ENCODE data around the gene RUBCN. TPM values are rescaled to one million over a fixed set of nuclear protein-coding genes. Genes with fewer than 3 reads are reported as not detected.
"Not testable (repeated sequence)": the region's sequence is repeated elsewhere in the genome, so short reads cannot be mapped to it uniquely, and the experiment has no call there.

The RUBCN gene
- total RNA-seq, 4 donors from 2014 or later: 45.7 to 76.7 (median 69.8) TPM

GRCh38 chr3:197627772-197628523 lies 108.8 kb downstream of the RUBCN start:
- DNase-seq (ENCODE audit: extremely low spot score); H3K36me3 ChIP-seq; H3K27me3 ChIP-seq; intact Hi-C loops (cut with DNase I); H3K9me3 ChIP-seq: not testable (repeated sequence)
- Histone ChIP-seq H3K27ac (replicated peaks in 1 of 4) (peak overlapping the region; percentile 80 to 90 (median 87)), H3K4me3 (peak overlapping the region; percentile 75 to 80 (median 76)), H3K4me1 (peaks cover 0 to 16% (median 13%) of the 10 kb centered on the region in 4 donors)
- peak in 1 of 2 donors; percentile 86 for TF ChIP-seq POLR2AphosphoS5 (IDR thresholded peaks at IDR 0.05)
- TF ChIP-seq POLR2A (IDR thresholded peaks at IDR 0.05; ENCODE audit: low read depth): peak; percentile 54
- TF ChIP-seq CTCF (IDR thresholded peaks at IDR 0.05): peak in 1 of 3 experiments; percentile 18
- WGBS: 15% methylated on average over 10 of the region's 73 CpGs

- H3K9me3 ChIP-seq; H3K27me3 ChIP-seq; DNase-seq (ENCODE audit: extremely low spot score); H3K36me3 ChIP-seq; intact Hi-C loops (cut with DNase I): not testable (repeated sequence)
- Histone ChIP-seq H3K27ac (replicated peaks in 1 of 4) (peak overlapping the region; percentile 80 to 90 (median 87)), H3K4me1 (peaks cover 0 to 16% (median 13%) of the 10 kb centered on the region in 4 donors), H3K4me3 (peak overlapping the region; percentile 75 to 80 (median 76))
- WGBS: 0% methylated on average over 2 of the region's 67 CpGs
Observed at GRCh38 chr3:197627158-197627771, 109.4 kb downstream of the RUBCN start.

- H3K27me3 ChIP-seq; H3K9me3 ChIP-seq; DNase-seq (ENCODE audit: extremely low spot score); intact Hi-C loops (cut with DNase I): not testable (repeated sequence)
- H3K4me3 ChIP-seq: peak overlapping the region; percentile 75 to 80 (median 76)
- peaks cover 0 to 16% (median 13%) of the 10 kb centered on the region in 4 donors for H3K4me1 ChIP-seq
- 36% methylated on average over 3 of the region's 18 CpGs for WGBS
- H3K27ac ChIP-seq (replicated peaks in 1 of 4): peak overlapping the region in 3 of 4 donors; percentile 84 to 90 (median 90)
- H3K36me3 ChIP-seq: peaks cover 4 to 12% (median 9%) of the 10 kb centered on the region in 4 donors
Observed at GRCh38 chr3:197626404-197627157, 110.1 kb downstream of the RUBCN start.

- H3K4me1 ChIP-seq: peaks cover 0 to 12% (median 7%) of the 10 kb centered on the region in 4 donors
- H3K36me3 ChIP-seq: peaks cover 27 to 59% (median 48%) of the 10 kb centered on the region in 4 donors
- intact Hi-C loops (cut with DNase I); DNase-seq (ENCODE audit: extremely low spot score); H3K27ac ChIP-seq (replicated peaks in 1 of 4); H3K4me3 ChIP-seq; H3K9me3 ChIP-seq; H3K27me3 ChIP-seq: not testable (repeated sequence)
- WGBS: 95% methylated on average over 13 of the region's 13 CpGs
Observed at GRCh38 chr3:197621478-197621877, 115.2 kb downstream of the RUBCN start.

Other genes with a start within 250 kb of the RUBCN start
- gene BDH1, start 180.9 kb downstream of the RUBCN start, total RNA-seq: 10 to 100 TPM in 3 of 4 donors, 1 to 10 TPM in 1; 9.1 to 18.7 (median 14.6) TPM
- gene FYTTD1, start 13.0 kb upstream of the RUBCN start, total RNA-seq: 100 to 1,000 TPM in 2 of 4 donors, 10 to 100 TPM in 2; 57.7 to 111 (median 85.6) TPM
- gene LRCH3, start 54.4 kb upstream of the RUBCN start, total RNA-seq: 100 to 1,000 TPM in 1 of 4 donors, 10 to 100 TPM in 3; 34.6 to 160 (median 55.2) TPM
- 100 to 1,000 TPM; 527 to 724 (median 570) TPM for gene RPL35A, start 213.3 kb upstream of the RUBCN start, total RNA-seq
- 1 to 10 TPM; 4.1 to 5.5 (median 4.6) TPM for gene LMLN, start 223.3 kb upstream of the RUBCN start, total RNA-seq

Data from esophagus muscularis mucosa (tissue), 4 donors.